SU-DHL-6 (cell line): ENCODE data around the gene GPATCH2.

Source experiments
- EZH2phosphoT487 ChIP-seq: fragments of 200-600 bp; sonication (generic), shearing (Covaris generic); conservative IDR thresholded peaks from 2 replicates; pipeline ENCODE4 v1.6.1; 2018; ENCODE audit warnings: mild to moderate bottlenecking, antibody characterized with exemption, low read length, moderate library complexity, mixed read lengths
- TF ChIP-seq, protein P1 (sequence below): fragments of 200-600 bp; sonication (generic); IDR thresholded peaks from one replicate; pipeline ENCODE4 v1.5.1; 2017; ENCODE audit warnings: antibody characterized with exemption, mild to moderate bottlenecking, low read length, moderate library complexity; ENCODE audit not compliant: insufficient read depth, poor library complexity, severe bottlenecking

DNA sequence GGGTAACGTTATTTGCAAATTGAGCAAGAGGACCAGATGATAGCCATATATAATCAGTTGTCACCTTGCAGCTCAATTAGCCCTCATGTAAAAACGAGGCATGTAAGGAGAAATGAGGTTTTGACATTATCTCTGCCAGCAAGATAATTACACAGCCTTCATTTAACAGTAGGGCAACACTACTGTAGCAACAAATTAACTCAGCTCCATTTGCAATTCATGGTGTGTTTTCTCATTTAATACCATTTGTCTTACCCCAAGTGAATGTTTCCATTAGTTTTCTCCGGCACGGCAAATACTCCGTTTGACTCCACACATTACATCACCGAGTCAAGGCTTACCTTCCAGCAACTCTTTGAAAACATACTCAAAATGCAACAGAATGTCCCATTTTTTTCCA, 66.7 kb downstream of the GPATCH2 start:
- TF ChIP-seq, protein P1, sequence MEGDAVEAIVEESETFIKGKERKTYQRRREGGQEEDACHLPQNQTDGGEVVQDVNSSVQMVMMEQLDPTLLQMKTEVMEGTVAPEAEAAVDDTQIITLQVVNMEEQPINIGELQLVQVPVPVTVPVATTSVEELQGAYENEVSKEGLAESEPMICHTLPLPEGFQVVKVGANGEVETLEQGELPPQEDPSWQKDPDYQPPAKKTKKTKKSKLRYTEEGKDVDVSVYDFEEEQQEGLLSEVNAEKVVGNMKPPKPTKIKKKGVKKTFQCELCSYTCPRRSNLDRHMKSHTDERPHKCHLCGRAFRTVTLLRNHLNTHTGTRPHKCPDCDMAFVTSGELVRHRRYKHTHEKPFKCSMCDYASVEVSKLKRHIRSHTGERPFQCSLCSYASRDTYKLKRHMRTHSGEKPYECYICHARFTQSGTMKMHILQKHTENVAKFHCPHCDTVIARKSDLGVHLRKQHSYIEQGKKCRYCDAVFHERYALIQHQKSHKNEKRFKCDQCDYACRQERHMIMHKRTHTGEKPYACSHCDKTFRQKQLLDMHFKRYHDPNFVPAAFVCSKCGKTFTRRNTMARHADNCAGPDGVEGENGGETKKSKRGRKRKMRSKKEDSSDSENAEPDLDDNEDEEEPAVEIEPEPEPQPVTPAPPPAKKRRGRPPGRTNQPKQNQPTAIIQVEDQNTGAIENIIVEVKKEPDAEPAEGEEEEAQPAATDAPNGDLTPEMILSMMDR, result no peak
- TF ChIP-seq EZH2phosphoT487, result no peak
